GM19023 (cell line): ENCODE data around the gene GEMIN5.
"Not testable (repeated sequence)": the region's sequence is repeated elsewhere in the genome, so short reads cannot be mapped to it uniquely, and the experiment has no call there.

Source experiments
- ATAC-seq: cut with Tn5 transposase; IDR thresholded peaks from one replicate; pipeline ENCODE4 v1.9.1; 2021; ENCODE audit warnings: mild to moderate bottlenecking, moderate library complexity; ENCODE audit not compliant: unreplicated experiment

Gene GEMIN5, protein sequence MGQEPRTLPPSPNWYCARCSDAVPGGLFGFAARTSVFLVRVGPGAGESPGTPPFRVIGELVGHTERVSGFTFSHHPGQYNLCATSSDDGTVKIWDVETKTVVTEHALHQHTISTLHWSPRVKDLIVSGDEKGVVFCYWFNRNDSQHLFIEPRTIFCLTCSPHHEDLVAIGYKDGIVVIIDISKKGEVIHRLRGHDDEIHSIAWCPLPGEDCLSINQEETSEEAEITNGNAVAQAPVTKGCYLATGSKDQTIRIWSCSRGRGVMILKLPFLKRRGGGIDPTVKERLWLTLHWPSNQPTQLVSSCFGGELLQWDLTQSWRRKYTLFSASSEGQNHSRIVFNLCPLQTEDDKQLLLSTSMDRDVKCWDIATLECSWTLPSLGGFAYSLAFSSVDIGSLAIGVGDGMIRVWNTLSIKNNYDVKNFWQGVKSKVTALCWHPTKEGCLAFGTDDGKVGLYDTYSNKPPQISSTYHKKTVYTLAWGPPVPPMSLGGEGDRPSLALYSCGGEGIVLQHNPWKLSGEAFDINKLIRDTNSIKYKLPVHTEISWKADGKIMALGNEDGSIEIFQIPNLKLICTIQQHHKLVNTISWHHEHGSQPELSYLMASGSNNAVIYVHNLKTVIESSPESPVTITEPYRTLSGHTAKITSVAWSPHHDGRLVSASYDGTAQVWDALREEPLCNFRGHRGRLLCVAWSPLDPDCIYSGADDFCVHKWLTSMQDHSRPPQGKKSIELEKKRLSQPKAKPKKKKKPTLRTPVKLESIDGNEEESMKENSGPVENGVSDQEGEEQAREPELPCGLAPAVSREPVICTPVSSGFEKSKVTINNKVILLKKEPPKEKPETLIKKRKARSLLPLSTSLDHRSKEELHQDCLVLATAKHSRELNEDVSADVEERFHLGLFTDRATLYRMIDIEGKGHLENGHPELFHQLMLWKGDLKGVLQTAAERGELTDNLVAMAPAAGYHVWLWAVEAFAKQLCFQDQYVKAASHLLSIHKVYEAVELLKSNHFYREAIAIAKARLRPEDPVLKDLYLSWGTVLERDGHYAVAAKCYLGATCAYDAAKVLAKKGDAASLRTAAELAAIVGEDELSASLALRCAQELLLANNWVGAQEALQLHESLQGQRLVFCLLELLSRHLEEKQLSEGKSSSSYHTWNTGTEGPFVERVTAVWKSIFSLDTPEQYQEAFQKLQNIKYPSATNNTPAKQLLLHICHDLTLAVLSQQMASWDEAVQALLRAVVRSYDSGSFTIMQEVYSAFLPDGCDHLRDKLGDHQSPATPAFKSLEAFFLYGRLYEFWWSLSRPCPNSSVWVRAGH (N-terminal part only)

DNA sequence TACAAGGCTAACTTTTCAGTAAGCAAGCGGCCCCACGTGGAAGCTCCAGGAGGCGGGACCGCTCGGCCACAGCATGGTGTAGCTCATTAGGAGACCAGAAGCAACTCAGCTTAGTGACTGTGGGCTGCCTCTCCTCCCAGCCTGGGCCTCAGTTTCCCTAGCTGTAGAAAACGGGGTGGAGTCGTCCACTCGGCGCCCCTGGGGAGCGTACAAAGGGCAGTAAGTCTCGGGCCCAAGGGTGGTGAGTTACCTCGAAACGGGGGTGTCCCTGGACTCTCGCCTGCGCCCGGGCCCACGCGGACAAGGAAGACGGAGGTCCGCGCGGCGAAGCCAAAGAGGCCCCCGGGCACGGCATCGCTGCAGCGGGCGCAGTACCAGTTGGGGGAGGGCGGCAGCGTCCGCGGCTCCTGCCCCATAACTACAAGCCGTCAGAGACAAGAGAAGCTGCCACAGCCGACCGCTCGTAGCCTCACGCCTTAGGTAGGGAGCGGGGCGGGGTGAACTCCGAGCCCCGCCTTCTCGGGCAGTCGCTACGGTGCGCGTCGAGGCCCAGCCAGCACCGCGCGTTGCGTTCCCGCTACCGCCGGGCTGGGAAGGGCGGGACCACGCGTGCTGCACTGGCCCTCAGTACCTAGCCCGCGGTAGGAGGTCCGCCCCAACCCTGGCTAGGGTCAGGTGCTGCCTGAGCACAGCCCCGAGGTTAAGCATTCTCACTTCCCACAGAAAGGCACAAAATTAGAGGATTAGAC, at the start of gene GEMIN5:
GEMIN5 (minus strand) TSS at position 494 of the 749 bp plus-strand sequence; CDS start at position 416, 78 bp downstream.
- peak; percentile 83 for ATAC-seq

DNA sequence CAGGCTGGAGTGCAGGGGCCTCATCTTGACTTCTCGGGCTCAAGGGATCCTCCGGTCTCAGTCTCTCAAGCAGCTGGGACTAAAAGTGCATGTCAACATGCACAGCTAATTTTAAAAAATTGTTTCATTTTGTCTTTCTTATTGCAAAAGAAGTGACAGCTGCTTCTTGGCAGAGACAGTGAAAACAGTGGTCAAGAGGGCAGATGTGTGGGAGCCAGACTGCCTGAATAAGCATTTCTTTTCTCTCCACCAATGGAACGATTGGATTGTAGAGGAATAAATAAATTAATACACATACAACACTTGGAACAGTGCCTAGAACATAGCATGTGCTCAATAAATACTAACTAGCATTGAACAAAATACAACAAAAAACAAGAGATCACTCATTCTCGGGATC, 48.1 kb upstream of the GEMIN5 start:
- no peak for ATAC-seq

DNA sequence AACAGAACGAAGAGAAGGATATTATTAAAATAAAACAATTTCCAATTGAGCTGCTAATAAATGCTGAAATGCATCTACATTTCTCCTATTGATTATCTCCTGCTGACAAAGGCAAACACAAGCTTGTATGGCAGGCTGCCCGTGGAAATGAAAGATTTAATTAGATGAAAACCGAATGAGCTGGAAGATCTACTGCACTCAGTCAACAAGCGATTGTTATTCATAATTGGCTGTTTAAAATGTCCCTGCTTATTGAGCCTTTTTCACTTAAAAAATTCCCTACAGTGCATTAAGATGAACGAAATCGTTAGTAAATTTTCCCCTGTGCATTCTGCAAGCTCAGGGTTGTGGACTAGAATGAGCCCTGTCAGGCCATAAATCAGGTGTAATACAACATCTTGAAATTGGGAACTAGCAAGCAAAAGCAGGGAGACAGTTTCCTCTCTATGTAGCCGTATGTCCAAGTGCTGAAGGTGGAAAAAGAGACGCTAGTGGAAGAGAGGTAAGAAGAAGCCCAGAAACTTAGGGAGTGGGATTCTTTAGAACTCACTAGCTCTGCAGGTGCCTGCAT, 47.0 kb upstream of the GEMIN5 start:
- no peak for ATAC-seq

DNA sequence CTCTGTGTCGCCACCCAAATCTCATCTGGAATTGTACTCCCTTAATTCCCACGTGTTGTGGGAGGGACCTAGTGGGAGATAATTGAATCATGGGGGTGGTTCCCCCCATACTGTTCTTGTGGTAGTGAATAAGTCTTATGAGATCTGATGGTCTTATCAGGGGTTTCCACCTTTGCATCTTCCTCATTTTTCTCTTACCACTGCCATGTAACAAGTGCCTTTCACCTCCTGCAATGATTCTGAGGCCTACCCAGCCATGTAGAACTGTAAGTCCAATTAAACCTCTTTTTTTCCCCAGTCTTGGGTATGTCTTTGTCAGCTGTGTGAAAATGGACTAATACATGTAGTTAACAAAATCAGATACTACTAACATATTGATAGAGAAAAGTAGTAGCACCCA, 40.3 kb upstream of the GEMIN5 start:
- not testable (repeated sequence) for ATAC-seq

DNA sequence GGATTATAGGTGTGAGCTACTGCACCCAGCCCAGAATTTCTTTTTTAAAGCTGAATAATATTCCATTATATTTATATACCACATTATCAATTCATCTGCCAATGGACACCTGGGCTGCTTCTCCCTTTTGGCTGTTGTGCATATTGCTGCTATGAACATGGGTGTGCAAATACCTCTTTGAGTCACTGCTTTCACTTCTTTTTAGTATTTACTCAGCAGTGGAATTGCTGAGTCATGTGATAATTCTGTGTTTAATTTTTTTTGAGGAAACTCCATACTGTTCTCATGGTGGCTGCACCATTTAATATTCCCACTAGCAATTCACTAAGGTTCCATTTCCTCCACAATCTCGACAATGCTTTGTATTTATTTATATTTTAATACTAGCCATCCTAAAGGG, 39.4 kb upstream of the GEMIN5 start:
- ATAC-seq: no peak

DNA sequence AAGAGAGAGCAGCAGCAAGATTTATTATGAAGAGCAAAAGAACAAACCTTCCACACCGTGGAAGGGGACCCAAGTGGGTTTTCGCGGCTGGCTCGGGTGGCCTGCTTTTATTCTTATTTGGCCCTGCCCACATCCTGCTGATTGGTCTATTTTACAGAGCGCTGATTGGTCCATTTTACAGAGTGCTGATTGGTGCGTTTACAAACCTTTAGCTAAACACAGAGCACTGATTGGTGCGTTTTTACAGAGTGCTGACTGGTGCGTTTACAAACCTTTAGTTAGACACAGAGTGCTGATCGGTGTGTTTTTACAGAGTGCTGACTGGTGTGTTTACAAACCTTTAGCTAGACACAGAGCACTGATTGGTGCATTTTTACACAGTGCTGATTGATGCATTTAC, 38.1 kb upstream of the GEMIN5 start:
- not testable (repeated sequence) for ATAC-seq

DNA sequence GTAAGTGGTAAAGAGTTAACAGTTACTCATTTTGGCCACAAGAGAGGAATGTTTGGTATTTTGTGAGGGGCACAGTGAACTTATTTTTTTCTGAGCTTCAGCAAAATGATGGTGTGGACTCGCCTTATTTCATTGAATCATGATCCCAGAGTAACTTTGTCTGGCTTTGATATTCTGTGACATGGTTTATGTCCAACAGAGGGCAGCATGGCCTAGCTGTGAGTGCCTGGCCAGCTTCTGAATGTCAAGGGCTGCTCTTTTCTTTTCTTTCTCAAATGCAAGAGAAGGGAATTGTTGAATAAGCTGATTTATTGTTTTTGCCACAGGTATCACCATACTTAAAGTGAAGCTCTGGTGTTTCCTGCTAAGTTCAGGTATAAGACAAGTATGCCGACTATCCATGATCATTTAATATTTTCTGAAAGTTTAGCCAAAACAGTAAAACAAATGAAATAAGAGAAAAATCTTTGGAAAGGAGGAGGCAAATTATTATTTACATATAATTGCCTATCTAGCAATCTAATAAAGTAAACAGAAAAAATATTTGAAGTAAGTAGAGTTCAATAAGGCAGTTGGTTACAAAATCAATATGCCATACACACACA, 34.6 kb upstream of the GEMIN5 start:
- ATAC-seq: no peak

DNA sequence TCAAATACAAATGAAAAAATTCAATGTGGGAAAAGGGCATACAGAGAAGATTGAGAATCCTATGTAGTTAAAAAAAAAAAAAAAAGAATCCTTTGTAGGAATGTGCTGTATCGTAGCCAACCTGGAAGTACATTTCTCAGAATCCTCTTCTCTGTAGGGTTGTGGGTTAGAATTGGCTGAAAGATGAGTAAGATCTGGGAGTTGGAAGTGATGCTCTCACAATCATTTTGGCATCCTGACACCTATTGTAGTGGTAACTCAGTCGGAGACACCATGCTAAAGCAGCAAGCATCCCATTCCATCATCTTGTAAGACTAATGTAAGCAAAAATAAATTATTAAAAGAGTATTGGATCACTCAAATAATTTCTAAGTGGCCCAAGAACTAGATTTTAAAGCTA, 33.5 kb upstream of the GEMIN5 start:
- no peak for ATAC-seq

DNA sequence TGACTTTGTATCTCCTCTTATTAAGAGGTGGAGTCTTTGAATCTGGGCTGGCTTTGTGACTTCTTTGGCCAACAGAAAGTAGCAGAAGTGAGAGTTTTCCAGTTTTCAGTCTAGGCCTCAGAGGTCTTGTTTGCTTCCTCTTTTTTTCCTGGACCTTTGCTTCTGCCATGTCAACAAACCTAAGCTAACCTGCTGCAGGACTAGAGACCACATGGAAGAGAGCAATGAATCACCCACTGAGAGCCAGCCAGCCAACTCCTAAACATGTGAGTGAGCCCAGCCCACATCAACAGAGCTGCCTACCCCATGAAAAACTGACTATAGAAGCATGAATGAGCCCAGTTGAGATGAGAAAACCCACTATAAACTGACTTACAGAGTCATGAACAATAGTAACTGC, 32.7 kb upstream of the GEMIN5 start:
- no peak for ATAC-seq

DNA sequence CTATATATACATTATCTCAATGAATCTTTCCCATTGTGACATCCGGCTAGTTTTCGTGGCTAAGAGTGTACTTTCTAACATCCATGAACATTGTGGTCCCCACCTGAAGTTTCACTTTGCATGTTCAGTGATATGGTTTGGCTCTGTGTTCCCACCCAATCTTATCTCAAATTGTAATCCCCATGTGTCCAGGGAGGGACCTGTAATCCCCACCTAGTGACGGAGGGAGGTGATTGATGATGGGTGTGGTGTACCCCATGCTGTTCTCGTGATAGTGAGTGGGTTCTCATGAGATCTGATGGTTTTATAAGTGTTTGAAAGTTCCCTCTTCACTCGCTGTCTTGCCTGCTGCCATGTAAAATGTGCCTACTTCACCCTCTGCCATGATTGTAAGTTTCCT, 30.9 kb upstream of the GEMIN5 start:
- no peak for ATAC-seq

DNA sequence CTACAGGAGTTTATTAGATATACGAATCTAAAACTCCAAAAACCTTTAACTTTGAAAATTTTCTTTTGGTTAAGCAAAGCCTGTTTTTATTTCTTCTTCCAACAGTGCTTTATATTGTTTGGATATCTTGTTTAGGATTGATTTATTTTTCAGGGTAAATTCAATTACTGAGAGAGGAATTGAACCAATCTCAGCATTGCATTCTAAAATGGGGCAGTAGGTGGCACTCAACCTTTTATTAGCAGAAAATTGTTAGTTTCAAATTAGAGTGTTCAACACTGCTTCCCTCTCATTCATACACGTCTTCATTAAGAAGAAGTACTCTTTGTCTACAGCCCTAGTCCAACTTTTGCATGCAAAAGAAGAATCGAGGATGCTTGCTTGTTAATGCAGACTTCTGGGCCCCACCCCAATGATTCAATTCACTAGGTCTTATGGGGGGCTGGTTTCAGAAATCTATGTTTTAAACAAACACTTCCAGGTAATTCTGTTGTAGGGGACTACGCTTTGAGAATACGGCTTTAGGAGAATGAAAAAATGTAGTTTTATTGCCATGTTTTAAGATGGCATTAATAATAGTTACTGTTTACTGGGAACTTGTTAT, 29.5 kb upstream of the GEMIN5 start:
- no peak for ATAC-seq

DNA sequence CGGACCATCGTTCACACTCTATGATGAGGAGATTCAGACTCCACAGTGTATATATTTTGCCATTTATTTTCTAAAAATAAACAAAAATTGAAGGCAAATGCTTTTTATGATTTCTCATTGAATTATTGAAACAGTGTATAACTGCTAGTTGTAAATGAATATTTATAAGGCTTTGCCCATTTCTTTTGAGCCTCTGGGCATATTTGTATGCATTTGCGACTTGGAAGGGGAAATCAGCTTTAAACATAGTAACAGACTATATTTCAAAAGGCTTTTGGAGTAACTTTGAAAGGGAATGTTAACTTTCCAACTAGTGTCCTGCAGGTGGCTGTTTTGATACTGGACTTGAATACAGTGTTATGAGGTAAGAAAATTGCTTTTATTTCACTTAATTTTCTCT, 28.9 kb upstream of the GEMIN5 start:
- no peak for ATAC-seq

DNA sequence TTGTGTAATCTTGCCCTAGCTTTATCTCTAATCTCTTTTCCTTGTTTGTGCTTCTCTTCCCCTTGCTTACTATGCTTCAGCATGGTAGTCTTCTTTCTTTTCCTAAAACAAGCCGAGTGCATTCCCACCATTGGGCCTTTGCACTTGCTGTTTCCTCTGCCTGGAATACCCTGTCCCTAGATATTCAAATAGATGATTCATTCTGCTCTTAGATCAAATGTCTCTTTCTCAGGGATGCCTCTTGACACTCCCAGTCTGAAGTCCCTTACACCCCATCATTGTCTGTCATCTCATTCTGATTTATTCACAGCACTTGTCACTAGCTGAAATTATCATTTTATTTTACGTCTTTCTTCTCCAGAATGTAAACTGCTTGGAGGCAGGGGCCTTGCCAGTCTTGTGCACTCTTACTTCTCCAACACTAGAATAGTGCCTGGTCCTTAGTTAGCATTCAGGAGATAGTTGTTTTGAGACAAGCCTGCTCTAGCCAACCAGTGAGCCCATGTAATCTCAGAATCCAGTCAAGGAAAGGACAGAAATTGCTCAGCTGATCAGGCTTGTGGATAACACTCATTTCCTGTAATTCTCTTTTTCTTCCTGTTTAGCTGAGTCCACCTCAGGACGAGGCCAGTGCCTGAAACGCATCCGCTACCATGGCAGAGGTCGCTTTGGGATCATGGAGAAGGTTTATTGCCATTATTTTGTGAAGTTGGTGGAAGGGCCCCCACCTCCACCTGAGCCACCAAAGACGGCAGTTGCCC, 28.2 kb upstream of the GEMIN5 start:
- no peak for ATAC-seq

DNA sequence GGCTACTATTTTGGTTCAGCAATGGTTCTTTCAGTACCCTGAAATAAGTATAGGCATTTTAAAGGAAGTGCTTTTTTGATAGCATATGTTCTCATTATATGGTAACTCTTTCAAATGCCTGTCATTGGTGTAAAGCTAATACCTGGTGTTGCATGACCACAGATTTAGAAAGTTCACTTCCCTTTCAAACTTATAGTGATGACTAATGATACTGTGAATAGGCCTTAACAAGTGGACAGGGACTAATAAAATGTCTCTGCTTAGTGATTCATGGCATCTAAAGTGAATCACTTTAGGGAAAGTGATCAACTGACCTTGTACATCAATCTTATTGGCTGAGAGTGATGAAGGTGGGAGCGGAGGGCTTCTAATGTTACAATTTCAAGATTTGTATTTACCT, 24.5 kb upstream of the GEMIN5 start:
- ATAC-seq: peak; percentile 93

DNA sequence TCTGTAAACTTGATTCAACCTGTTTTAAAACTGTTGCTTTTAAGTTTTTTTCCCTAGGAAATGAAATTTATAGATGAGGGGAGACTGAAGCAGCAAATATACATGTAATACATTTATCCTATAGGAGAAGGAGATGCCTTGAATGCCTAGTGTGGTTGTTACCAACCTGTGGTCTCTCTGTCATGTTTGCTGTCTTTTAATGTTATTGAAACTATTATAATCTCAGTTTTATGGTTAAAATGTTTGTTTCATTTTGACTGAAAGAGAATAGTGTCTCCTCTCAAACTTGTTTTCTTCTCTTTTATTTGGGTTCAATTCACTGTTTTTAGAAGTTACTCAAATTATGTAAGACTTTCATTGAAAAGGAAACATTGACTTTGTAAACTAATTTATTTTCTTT, 18.7 kb upstream of the GEMIN5 start:
- no peak for ATAC-seq

DNA sequence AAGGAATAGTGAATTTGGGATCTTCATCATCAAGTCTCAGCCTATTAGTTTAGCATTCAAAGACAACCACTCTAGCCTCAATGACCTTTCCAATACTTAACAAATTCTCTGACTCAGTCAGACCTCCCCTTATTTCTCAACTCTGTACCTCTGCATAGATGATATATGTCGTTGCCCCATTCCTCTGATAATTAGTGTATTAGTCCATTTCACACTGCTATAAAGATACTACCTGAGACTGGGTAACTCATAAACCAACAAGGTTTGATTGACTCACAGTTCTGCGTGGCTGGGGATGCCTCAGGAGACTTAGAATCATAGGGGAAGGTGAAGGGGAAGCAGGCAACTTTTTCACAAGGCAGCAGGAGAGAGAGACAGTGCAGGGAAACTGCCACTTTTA, 11.8 kb upstream of the GEMIN5 start:
- ATAC-seq: no peak

DNA sequence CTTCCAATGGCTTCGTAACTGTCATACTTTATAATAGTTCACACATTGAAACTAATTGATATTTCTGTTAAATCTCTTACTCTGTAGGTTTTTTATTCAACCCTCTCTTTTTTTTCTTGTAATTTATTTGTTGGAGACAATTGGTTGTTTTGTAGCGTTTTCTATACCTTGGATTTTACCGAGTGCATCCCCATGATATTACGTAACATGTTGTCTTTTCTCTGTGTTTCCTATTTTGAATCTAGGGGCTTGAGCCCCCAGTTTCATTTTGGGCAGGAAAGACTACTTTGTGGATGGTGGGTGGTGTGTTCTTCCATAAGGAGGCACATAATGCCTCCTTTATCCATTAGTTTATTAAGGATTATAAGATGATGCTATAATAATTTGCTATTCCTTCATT, 10.3 kb upstream of the GEMIN5 start:
- no peak for ATAC-seq

DNA sequence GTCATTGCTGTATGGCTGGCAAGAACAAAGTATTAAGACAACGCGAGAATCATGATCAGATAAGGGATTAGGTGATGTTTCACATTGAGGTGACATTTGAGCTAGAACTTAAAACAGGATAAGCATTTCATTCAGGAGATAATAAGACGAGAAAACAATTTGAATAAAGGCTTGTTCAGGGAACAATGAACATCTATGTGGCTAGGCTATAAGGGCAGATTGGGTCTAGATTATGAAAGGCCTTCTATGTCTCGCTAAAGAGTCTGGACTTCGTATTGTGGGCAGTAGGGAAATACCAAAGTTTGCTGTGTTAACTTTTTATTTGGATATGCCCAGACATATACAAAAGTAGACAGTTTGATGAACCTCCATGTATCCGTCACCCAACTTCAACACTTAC, 9.8 kb upstream of the GEMIN5 start:
- ATAC-seq: no peak
